CD4-positive, alpha-beta T cell treated with Interleukin-21 for 1 hour (primary cell): ENCODE measurements around the gene GZMH.
"Not testable (repeated sequence)": the region's sequence is repeated elsewhere in the genome, so short reads cannot be mapped to it uniquely, and the experiment has no call there.

ENCODE experiments used
- DNase-seq: peaks from one replicate; pipeline ENCODE4 v3.0.0-alpha.2; 2020

GZMH gene, protein sequence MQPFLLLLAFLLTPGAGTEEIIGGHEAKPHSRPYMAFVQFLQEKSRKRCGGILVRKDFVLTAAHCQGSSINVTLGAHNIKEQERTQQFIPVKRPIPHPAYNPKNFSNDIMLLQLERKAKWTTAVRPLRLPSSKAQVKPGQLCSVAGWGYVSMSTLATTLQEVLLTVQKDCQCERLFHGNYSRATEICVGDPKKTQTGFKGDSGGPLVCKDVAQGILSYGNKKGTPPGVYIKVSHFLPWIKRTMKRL

DNA sequence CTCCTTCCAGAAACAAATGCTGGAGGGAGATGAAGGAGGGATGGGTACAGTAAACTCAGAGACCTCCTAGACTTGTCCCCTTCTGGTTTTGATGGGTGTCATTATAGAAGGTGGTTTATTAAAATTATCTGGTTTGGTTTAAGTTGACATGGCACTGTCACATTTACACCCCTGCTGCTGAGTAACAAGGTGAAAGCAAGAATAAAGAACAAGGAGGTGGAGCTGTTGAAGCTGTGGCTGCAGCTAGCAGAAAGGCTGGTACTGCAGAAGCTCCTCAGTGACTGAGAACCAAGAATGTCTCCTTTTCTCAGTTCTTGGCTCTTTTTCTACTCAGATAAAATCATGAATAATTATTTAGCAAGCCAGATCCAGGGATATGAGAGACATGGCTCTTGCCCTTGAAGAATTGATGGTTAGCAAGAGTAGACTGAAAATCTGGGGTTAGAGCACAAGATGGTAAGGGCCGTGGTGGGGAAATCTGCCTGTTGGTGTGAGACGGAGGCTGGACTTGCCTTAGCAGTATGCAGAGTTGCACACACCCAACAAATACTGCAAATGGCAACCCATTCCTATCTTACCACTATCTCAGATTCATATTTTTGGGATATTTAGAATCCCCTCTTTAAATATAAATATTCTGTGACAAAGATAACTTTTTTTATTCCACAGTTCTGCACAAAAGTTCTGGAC is at the start of gene GZMH:
Gene GZMH, minus strand, starts transcription at position 31 of the 690 bp plus-strand sequence. CDS start 72 bp downstream, outside the sequence.
- peak; percentile 42 for DNase-seq

DNA sequence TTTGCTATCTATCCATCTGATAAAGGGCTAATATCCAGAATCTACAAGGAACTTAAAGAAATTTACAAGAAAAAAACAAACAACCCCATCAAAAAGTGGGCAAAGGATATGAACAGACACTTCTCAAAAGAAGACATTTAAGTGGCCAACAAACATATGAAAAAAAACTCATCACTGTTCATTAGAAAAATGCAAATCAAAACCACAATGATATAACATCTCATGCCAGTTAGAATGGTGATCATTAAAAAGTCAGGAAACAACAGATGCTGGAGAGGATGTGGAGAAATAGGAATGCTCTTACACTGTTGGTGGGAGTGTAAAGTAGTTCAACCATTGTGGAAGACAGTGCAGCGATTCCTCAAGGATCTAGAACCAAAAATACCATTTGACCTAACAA is 38.9 kb upstream of the GZMH start:
- not testable (repeated sequence) for DNase-seq

DNA sequence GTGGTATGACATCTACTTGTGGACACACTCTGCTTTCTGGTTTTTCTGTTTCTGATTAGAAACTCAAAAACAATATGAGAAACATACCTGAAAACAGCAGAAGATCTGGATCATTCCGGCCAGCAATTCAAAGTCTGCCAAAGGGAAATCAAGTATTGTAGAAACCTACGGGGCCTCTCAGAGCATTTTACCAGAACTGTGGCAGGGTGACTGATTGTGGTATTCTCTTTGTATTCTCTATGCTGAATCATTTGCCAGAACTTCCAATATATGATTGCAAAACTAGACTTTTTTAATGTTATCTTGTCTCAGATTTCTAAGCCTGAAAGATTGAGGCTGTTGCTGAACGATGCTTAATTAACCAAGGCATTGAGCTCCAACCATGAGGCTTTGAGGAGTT is 30.4 kb upstream of the GZMH start:
- DNase-seq: no peak

DNA sequence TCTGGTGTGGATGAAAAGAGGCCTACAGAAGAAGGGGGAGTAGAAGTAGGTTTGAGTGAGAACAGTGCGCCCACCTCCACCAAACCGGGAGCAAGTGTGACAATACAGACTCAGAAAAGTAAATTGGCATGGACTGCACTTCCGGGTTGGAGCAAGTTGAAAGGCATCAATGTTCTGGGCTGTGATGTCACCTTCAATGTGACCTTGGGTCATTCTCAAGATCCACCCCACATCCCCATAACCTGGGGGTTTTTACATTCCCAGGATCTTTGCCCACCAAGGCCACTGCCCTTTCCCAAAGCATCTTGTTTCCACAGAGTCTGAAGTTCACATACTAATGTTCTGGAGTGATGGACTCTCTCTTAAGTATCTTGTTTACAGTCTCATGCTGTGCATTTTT is 29.8 kb upstream of the GZMH start:
- no peak for DNase-seq

DNA sequence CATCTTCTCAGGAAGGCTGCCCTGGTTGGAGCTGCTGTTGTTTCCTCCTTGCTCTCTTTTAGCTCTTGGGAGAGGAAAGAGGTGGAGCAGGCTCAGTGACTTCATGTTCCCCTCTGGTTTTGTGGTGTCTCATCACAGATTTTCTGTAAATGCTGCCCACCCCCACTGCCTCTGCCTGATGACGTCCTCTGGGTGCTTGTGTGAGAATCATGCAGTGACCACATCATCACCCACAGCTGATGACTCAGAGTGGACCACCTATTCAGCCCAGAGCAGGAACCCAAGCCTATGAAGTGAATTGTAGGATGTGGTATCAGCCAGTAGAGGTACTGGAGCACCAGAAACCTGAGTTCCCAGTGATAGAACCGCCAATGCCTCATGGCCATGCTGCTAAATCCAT is 24.7 kb upstream of the GZMH start, which contains the start of gene GZMB:
Gene GZMB, minus strand, starts transcription at position 33 of the 400 bp plus-strand sequence. Its CDS starts 30 bp downstream, at position 3.
- peak; percentile 82 for DNase-seq

DNA sequence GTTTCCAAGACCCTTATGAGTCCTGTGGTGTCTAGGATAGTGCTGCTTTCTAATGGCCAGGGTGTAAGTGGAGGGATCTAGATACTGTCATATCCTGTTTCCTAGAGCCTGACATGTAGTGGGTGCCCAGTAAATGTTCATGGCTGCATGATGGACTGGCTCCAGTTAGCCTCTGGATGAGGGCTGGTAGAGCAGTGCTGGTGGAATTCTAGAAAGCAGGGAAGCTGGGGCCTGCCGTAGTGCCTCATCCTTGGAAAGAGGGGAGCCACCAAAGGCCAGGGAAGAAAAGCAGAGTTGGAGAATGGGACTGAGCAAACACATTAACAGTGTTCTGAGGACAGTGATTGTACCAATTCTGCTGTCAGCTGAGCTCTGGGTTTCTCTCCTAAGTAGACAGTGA is 23.9 kb upstream of the GZMH start:
- no peak for DNase-seq

DNA sequence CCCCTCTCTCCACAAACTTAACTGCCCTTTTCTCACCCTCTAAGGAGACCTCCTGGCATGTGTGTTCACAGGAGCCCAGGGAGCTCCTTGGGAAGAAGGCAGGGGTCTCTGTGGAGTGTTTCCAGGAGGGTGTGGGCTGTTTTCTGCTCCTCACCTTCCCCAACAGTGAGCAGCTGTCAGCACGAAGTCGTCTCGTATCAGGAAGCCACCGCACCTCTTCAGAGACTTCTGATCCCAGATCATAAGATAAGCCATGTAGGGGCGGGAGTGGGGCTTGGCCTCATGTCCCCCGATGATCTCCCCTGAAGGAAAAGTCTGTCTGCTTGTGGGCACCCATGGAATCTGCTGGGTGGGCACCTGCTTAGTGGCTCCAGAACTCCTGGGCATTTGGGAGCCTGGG is 23.3 kb upstream of the GZMH start:
- DNase-seq: no peak

DNA sequence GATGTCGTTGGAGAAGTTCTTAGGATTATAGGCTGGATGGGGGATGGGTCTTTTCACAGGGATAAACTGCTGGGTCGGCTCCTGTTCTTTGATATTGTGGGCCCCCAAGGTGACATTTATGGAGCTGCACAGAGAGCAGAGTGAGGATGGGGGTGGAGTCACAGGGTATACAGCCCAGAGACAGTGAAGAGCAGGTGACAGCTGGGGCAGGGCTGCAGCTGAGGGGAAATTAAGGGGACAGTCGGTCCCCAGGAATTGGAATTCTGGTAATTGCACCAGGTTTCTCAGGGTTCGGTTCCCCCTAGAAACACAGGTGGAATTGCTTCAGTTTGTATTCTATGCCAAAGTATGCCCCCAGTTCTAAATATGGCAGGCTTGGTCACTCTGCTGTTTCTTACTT is 22.9 kb upstream of the GZMH start:
- no peak for DNase-seq

DNA sequence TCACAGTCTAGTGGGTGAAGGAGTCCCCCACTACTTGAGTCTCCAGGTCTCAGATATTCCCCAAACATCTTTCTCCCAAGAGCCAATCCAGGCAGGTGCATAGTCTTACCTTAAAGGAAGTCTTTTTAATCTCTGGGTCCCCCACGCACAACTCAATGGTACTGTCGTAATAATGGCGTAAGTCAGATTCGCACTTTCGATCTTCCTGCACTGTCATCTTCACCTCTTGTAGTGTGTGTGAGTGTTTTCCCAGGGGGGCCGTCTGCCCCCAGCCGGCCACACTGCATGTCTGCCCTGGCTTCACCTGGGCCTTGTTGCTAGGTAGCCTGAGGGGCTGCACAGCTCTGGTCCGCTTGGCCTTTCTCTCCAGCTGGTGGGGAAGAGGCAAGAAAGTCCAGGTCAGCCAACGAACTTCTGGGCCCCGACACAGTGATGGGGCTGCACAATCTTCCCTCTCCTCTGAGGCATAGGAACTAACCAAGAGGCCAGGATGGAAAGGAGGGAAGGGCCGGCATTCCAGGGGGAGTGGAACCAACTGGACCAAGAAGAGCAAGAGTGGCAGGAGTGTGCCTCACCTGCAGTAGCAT is 22.4 kb upstream of the GZMH start:
- DNase-seq: no peak

DNA sequence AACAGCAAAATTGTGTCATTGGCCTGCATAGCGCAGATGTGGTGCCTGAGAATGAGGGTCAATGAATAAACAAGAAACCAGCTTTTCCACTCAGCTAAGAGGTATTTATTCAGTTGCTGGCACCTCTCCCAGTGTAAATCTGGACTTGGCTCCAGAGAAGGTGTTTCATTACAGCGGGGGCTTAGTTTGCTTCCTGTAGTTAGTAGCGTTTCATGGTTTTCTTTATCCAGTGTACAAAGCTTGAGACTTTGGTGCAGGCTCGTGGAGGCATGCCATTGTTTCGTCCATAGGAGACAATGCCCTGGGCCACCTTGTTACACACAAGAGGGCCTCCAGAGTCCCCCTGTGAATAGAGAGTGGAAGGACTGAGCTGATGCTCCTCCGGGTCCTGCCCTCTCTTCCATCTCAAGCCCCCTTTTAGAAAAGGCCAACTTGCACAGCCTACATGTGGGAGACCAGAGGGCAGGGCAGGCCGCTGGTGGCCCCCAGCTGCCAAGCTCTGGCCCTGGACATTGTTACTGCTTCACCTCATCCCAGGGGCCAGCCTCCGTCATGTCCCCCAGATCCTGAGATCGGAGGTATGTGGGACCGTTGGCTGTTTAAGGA is 21.5 kb upstream of the GZMH start:
- DNase-seq: no peak

DNA sequence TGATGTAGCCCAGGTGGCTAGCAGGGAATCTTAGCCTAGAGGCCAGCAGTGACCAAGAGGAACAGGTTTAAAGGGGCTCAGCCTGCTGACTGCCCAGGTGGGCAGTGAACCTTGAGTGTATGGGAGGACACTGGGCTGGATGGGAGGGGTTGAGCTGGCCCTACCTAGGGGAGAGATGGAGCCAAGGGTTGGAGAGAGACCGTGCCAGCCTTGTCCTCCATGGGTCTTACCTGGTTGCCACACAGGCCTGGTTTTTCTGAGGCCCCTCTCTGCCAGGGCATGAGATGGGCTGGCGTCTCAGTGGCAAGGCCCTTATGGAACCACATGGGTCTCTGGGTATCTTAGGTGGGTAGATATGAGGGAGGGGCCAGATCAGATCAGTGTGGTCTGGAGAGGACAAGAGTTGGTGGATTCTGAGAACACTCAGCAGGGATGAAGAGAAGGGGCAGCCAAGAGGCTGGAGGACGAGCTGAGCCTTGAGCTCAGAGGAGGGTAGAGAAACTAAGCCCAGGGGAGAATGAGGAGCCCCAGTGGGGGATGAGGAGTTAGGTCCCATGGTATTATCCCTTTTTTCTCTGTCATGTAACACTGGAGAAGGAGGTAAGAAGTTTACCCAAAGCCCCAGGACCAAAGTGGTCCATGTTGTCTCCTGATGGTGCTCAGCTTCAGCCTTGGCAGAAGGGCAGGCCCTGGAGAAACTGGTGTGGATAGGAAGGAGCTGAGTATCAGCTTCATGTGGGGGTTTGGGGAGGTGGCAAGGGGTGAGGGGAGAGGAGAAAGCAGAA is 20.8 kb upstream of the GZMH start:
- DNase-seq: no peak

DNA sequence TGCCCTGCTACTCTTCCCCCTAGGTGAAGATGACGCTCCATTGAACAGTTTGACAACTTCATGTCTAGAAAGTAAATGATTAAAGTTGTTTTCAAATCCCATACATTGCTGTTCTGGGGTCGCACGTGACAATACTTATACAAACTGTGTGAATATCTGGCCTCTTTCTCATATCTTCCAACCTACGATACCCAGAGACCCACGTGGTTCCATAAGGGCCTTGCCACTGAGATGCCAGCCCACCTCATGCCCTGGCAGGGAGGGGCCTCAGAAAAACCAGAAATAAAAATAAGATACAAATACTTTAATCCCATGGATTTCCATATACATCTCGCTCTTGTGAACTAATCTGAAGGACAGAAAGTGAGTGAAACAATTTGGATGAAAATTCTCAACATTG is 20.0 kb upstream of the GZMH start:
- DNase-seq: no peak

DNA sequence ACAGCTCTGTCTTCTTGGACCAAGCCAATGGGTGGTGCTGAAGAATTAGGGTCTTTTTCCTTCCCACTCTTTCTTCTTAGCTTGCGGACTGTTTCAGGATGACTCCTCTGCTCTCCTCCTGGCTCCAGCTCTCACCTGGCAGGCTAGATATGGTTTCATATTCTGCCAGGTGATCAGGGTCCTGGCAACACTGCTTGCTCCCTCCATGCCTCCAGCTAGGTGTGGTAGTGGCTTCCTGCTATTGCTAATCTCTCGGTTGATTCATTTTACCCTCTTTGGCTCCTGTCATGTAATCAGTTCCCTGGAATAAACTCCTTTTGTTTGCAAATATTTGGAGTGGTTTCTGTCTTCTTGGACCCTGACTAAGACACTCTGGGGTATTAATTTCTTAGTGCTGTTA is 4.3 kb upstream of the GZMH start:
- DNase-seq: no peak

DNA sequence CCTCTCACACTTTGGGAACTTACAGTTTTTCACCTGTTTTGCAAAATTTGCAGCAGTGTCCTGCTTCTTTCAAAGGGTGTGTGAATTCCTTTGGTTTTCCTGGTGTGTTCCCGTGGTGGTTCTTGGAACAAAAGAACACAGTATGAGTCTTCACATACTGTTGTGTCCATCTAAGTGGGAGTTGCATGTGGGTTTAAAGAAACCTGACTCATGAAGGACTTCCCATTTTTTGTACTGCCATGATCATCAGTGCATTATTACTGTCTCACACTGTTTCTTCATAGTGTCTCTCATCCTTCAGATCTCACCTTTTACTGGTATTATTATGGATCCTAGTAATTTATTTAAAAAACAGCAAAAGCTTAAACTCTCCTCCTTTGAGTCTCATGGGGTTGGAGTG is 3.8 kb upstream of the GZMH start:
- no peak for DNase-seq

DNA sequence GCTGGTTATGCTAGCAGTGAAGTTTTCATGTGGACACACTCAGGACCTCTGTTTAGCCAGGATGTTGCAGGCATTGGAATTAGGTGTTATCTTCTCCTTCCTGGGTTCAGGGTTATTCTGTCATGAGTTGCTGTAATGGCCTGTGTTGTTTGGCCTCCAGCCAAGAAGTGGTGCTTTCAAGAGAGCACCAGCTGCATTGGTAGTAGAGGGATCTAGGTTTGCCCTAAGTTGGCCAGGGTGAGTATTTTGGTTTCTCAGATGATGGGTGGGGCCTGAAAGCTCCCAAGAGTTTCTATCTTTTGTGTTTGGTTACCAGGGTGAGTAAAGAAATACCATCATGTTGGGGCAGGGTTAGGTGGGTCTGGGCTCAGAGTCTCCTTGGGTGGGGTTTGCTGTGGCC is 2.7 kb upstream of the GZMH start:
- peak; percentile 35 for DNase-seq

DNA sequence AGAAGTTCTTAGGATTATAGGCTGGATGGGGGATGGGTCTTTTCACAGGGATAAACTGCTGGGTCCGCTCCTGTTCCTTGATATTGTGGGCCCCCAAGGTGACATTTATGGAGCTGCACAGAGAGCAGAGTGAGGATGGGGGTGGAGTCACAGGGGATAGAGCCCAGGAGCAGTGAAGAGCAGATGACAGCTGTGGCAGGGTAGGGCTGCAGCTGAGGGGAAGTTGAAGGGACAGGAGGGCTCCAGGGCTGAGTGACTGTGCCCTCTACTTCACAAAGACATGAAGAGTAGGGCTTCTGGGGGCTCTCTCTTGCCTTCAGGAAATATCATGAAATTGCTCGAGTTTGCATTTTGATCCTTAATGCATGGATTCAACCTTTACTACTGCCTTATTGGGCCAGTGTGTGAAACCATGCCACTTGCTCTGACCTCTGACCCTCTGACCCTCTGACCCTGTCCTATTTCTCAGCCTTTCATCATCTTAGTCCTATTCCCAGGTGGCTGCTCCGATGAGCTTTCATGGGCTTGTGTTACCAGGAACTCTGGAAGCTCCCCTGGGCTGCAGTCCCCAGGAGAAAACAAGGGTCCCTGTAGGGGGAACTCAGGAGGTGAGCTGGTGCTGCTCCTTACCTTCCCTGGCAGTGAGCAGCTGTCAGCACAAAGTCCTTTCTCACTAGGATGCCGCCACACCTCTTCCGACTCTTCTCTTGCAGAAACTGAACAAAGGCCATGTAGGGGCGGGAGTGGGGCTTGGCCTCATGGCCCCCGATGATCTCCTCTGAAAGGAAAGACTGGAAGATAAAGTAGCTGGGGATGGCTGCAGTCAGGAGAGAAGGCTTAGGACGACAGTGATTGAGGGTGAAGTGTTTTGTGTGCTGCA is 1.6 kb downstream of the GZMH start:
- no peak for DNase-seq

DNA sequence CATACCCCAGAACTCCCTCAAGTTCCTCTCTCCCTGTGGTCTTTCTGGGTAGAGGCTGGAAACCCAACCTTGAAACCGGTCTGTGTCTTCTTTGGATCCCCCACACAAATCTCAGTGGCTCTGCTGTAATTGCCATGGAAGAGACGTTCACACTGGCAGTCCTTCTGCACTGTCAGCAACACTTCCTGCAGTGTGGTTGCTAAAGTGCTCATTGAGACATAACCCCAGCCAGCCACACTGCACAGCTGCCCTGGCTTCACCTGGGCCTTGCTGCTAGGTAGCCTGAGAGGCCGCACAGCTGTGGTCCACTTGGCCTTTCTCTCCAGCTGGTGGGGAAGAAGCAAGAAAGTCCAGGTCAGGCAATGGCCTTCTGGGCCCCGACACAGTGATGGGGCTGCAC is 2.4 kb downstream of the GZMH start:
- peak; percentile 22 for DNase-seq

DNA sequence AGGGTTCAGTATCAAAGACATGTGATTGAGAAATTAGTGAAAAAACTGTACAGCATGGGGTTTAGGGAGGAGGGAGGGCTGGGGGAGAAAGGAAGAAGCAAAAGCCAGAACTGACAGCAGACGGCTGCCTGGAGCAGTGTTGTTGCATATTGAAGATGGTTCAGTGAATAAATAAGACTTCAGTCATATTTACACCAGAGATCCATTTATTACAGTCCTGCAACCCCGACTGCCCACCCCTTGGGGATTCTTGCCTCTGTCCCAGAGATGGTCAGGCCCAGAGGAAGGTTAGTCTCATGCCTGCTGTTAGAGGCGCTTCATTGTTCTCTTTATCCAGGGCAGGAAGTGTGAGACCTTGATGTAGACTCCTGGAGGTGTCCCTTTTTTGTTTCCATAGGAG is 3.2 kb downstream of the GZMH start:
- DNase-seq: no peak

DNA sequence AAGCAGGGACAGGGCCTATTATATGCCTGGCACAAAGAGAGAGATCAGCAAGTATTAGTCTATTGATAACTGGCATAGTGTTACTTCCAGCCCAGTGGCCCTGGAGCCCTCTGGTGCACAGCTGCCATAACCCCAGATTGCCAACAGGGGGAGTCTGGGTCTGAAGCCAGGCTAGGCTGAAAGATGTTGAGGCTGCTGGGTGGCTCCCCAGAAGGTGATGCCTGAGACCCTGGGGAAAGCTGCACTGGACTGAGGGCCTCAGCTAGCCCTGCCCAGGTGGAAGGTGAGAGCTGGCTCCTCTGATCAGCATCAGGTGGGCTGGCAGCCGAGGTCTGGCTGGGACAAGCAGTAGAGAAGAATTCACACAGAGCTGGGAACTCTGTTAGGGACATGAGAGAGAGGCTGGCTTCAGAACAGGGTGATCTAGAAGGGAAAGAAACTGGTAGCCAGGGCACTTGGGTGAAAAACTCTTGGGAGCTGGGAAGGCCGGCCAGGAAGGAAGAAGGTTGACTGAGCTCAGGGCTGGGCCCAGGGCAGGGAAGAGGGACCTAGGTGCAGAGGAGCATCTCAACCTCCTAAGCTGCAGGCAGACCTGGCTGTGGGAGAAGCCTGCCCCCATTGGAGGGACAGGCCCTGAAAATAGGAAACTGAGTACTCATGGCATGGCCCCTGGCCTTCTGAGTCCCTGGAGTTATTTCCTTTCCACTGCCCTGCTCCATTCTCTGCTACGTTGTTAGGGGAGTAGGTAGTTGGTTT is 3.9 kb downstream of the GZMH start:
- DNase-seq: peak; percentile 73

DNA sequence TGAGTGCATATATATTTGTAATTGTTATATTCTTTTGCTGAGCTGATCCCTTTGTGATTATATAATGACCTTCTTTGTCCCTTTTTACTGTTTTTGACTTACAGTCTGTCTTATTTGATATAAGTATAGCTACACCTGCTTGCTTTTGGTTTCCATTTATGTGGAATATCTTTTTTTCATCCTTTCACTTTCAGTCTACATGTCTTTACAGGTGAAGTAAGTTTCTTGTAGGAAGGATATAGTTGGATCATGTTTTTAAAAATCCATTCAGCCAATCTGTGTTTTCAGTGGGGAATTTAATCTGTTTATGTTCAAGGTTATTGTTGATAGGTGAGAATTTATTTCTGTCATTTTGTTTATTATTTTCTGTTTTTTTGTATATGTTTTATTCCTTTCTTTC is 12.1 kb downstream of the GZMH start:
- DNase-seq: no peak

DNA sequence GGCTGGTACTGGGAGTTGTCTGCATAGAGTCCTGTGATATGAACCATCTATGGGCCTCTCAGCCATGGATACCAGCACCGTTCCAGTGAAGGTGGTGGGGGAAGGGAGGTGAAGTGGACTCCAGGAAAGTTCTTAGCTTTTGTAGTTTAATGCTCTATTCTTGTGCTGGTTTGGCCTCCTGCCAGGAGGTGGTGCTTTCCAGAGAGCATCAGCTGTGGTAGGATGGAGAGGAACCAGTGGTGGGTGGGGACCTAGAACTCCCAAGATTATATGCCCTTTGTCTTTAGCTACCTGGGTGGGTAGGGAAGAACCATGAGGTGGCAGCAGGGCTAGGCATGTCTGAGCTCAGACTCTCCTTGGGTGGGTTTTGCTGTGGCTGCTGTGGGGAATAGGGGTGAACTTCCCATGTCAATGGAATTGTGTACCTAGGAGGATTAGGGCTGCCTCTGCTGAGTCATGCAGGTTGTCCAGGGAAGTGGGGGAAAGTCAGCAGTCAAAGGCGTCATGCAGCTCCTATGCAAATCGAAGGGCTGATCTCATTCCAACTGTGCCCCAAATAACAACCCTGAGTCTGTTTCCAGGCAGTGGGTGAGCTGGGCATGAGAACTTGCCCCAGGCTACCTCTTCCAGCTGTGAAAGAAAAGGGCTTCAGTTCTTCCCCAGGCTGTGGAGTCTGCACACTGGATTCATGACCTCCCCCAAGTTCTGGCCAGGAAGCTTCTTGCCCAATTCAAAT is 14.2 kb downstream of the GZMH start:
- no peak for DNase-seq
